ENCODE results near the gene CYB5A. TPM values are rescaled to one million over a fixed set of nuclear protein-coding genes. Genes with fewer than 3 reads are reported as not detected.

The CYB5A gene
- total and polyA plus RNA-seq, 9 of the 15 experiments (the other 6 are each of a cell fraction or from before 2014, with no cell fraction given): 11.9 to 22.6 (median 14.1) TPM

DNA sequence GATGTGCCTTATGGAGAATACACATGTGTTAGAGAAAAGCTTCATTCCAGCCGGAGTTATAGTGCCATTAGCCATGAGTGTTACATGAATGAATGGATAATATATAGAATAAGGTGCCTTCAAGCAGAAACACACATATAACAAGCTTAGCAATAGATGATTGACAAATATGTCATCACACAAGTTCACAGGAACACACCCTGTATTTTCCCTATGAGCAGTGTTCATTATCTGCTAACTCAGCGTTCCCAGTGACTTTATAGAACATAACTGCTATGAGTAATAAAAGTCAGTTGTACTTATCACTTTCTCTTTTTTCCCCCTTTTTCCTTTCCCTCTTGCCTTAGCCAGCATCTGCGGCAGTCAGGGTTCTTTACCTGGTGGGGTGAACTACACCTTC lies 78.3 kb downstream of the CYB5A start:
- Histone ChIP-seq H3K4me2 (ENCODE audit: insufficient read depth, low read length) (no peak overlapping the region), H3K9ac (ENCODE audit: insufficient read depth in 1 of 2, low read depth in 2 of 2, low read length in 2 of 2) (no peak overlapping the region), H3K9me1 (ENCODE audit: control insufficient read depth, insufficient read depth, low read length) (no peaks in the 10 kb centered on the region), H4K20me1 (replicated peaks; ENCODE audit: control insufficient read depth, insufficient read depth, low read length) (no peaks in the 10 kb centered on the region), H3K4me3 (no peak overlapping the region), H3K27me3 (ENCODE audit: control insufficient read depth in 2 of 2, insufficient read depth in 2 of 2, low read length in 2 of 2) (peaks cover 0 to 13% of the 10 kb centered on the region in 2 experiments; a peak in 2 of 5 replicates), H3K36me3 (ENCODE audit: control insufficient read depth, insufficient read depth, low read length) (no peaks in the 10 kb centered on the region), H3K4me1 (replicated peaks in 1 of 2; ENCODE audit: control insufficient read depth in 2 of 2, insufficient read depth in 2 of 2, low read length in 2 of 2) (no peaks in the 10 kb centered on the region), H3K27ac (ENCODE audit: extremely low read depth, low read depth, low read length) (no peak overlapping the region), H2AFZ (ENCODE audit: low read depth, low read length) (no peak overlapping the region), H3K79me2 (ENCODE audit: control insufficient read depth, insufficient read depth, low read length) (no peaks in the 10 kb centered on the region), H3K9me3 (replicated peaks; ENCODE audit: control insufficient read depth, insufficient read depth, low read depth, low read length) (no peaks in the 10 kb centered on the region)
- CTCF ChIA-PET (ENCODE audit: low intra/inter-chr PET ratio): no interaction called here
- POLR2A ChIA-PET: no interaction called here
- intact Hi-C loops (cut with micrococcal nuclease) (no loop called here), in situ Hi-C loops (cut with MboI) (no loop called here)
- 0% methylated on average over 3 of the region's 3 CpGs for WGBS (ENCODE audit: insufficient coverage, low coverage, missing lambda C conversion rate)
- no peak for FAIRE-seq
- TF ChIP-seq MEF2A (IDR thresholded peaks at IDR 0.05; ENCODE audit: control insufficient read depth, low read depth, low read length) (no peak), C11orf30 (IDR thresholded peaks at IDR 0.05; ENCODE audit: low read depth) (peak; percentile 87), MAFF (IDR thresholded peaks at IDR 0.05; ENCODE audit: low read length) (peak; percentile 54), ZNF586 (CRISPR knock-in tag; conservative IDR thresholded peaks at IDR 0.05) (no peak), ZNF316 (IDR thresholded peaks at IDR 0.05) (peak; percentile 84), MAFG (tag; conservative IDR thresholded peaks at IDR 0.05) (peak; percentile 79), MAFK (IDR thresholded peaks at IDR 0.05; ENCODE audit: low read length) (peak; percentile 78)
- TF ChIP-seq, protein P1, sequence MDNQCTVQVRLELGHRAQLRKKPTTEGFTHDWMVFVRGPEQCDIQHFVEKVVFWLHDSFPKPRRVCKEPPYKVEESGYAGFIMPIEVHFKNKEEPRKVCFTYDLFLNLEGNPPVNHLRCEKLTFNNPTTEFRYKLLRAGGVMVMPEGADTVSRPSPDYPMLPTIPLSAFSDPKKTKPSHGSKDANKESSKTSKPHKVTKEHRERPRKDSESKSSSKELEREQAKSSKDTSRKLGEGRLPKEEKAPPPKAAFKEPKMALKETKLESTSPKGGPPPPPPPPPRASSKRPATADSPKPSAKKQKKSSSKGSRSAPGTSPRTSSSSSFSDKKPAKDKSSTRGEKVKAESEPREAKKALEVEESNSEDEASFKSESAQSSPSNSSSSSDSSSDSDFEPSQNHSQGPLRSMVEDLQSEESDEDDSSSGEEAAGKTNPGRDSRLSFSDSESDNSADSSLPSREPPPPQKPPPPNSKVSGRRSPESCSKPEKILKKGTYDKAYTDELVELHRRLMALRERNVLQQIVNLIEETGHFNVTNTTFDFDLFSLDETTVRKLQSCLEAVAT (IDR thresholded peaks at IDR 0.05): no peak
- no peak for ATAC-seq
- DNase-seq (ENCODE audit: extremely low read depth in 1 of 4, low spot score in 3 of 4): no peak
- no TSS peak for BruUV-seq (replicated peaks)
